Gastroesophageal sphincter (tissue), 3 donors: ENCODE measurements around the gene RFX4.

Source experiments
- EP300 ChIP-seq: sonication (generic); formaldehyde crosslinking; IDR thresholded peaks from one replicate; pipeline ENCODE4 v1.6.1; 2017; ENCODE audit warnings: antibody characterized with exemption, mild to moderate bottlenecking
- POLR2A ChIP-seq, 2 donors: fragments of 450-650 bp; IDR thresholded peaks; one replicate each; pipeline ENCODE4 v1.6.1; 2017; ENCODE audit warnings: antibody characterized with exemption in 2 of 2, mild to moderate bottlenecking in 2 of 2, moderate library complexity in 1 of 2
- POLR2AphosphoS5 ChIP-seq: sonication (generic); formaldehyde crosslinking; IDR thresholded peaks from one replicate; pipeline ENCODE4 v1.6.1; 2017; ENCODE audit warnings: antibody characterized with exemption
- TF ChIP-seq, protein P1 (sequence below), 4 experiments: fragments of 200-600 bp in 2 of 4; fragments of 450-650 bp in 2 of 4; sonication (generic) in 1 of 4; IDR thresholded peaks; one replicate each; pipeline ENCODE4 v1.5.1; 2017 to 2019; ENCODE audit warnings: antibody characterized with exemption in 4 of 4, mild to moderate bottlenecking in 2 of 4, moderate library complexity in 2 of 4

DNA sequence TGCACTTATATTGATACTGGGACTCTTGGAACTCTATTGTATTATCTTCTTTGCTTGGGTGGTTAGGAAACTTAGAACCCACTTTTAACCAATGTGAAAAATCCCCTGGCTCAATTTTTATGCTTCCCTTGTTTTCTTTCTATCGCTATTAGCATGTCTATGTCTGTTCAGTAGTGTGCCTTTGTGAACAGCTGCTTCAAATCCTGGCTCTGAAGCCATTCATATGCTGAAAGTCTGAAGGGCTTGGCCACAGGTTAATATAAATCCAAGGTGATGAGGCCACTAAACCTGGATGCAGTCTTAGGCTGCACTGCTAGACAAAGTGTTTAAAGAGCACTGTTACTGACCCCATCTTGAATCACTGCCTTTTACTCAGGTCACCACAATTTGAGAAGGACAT, 96.8 kb downstream of the RFX4 start:
- TF ChIP-seq, protein P1, sequence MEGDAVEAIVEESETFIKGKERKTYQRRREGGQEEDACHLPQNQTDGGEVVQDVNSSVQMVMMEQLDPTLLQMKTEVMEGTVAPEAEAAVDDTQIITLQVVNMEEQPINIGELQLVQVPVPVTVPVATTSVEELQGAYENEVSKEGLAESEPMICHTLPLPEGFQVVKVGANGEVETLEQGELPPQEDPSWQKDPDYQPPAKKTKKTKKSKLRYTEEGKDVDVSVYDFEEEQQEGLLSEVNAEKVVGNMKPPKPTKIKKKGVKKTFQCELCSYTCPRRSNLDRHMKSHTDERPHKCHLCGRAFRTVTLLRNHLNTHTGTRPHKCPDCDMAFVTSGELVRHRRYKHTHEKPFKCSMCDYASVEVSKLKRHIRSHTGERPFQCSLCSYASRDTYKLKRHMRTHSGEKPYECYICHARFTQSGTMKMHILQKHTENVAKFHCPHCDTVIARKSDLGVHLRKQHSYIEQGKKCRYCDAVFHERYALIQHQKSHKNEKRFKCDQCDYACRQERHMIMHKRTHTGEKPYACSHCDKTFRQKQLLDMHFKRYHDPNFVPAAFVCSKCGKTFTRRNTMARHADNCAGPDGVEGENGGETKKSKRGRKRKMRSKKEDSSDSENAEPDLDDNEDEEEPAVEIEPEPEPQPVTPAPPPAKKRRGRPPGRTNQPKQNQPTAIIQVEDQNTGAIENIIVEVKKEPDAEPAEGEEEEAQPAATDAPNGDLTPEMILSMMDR (IDR thresholded peaks at IDR 0.05): no peak
- TF ChIP-seq POLR2A (IDR thresholded peaks at IDR 0.05) (no peak), POLR2AphosphoS5 (no peak), EP300 (no peak)
